IPS-15b (cell line): ENCODE data around the gene SH3PXD2B.

Source experiments
- H3K27me3 ChIP-seq: one replicate; pipeline ENCODE4 v1.6.1; 2013; ENCODE audit warnings: low read length; ENCODE audit not compliant: control insufficient read depth, insufficient read depth
- H3K36me3 ChIP-seq: one replicate; pipeline ENCODE4 v1.6.1; 2013; ENCODE audit warnings: low read length; ENCODE audit not compliant: control insufficient read depth, insufficient read depth
- H3K4me1 ChIP-seq: one replicate; pipeline ENCODE4 v1.6.1; 2013; ENCODE audit warnings: mild to moderate bottlenecking, low read length; ENCODE audit not compliant: control insufficient read depth, insufficient read depth
- H3K4me3 ChIP-seq: one replicate; pipeline ENCODE4 v1.5.1; 2013; ENCODE audit warnings: low read depth, low read length
- H3K9ac ChIP-seq: one replicate; pipeline ENCODE4 v1.6.1; 2013; ENCODE audit warnings: low read depth, mild to moderate bottlenecking, low read length
- H3K9me3 ChIP-seq: one replicate; pipeline ENCODE4 v1.6.1; 2013; ENCODE audit warnings: mild to moderate bottlenecking, low read length; ENCODE audit not compliant: control insufficient read depth, insufficient read depth

Gene SH3PXD2B

DNA sequence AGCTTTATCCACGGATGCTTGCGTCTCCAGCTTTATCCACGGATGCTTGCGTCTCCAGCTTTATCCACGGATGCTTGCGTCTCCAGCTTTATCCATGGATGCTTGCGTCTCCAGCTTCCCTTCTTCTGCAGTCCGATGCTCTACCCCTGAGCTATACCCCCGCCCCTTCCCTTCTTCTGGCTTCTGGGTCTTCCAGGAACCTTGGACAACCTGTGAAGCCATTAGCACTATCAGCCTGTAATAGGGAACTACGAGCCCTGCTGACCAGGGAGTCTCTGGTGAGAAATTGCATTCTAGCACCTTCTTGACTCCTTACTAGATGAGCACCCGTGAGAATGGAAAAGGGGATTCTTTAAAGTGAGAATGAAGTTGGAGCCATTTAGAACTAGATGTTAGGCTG, 39.1 kb upstream of the SH3PXD2B start:
- no peaks in the 10 kb centered on the region for H3K27me3 ChIP-seq
- no peaks in the 10 kb centered on the region for H3K4me1 ChIP-seq
- H3K36me3 ChIP-seq, result no peaks in the 10 kb centered on the region
- no peaks in the 10 kb centered on the region for H3K9me3 ChIP-seq
- H3K9ac ChIP-seq, result no peak overlapping the region
- H3K4me3 ChIP-seq, result no peak overlapping the region

DNA sequence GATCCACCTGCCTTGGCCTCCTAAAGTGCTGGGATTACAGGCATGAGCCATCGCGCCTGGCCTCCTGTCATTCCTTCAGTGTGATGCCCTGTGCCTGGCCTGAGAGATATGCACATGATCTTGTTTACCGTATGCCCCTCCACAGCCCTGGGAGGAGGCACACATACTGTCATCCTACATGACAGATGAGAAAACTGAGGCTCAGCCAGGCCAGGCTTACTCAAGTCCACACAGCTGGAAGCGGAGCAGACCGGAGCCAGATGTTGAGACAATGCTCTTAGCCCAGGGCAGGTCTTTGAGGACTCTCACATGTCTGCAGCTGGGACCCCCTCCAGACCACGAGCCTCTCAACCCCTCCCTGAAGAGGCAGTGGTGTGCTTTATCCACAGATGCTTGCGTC, 38.7 kb upstream of the SH3PXD2B start:
- Histone ChIP-seq H3K4me3 (no peak overlapping the region), H3K9ac (no peak overlapping the region), H3K4me1 (no peaks in the 10 kb centered on the region), H3K9me3 (no peaks in the 10 kb centered on the region), H3K36me3 (no peaks in the 10 kb centered on the region), H3K27me3 (no peaks in the 10 kb centered on the region)

DNA sequence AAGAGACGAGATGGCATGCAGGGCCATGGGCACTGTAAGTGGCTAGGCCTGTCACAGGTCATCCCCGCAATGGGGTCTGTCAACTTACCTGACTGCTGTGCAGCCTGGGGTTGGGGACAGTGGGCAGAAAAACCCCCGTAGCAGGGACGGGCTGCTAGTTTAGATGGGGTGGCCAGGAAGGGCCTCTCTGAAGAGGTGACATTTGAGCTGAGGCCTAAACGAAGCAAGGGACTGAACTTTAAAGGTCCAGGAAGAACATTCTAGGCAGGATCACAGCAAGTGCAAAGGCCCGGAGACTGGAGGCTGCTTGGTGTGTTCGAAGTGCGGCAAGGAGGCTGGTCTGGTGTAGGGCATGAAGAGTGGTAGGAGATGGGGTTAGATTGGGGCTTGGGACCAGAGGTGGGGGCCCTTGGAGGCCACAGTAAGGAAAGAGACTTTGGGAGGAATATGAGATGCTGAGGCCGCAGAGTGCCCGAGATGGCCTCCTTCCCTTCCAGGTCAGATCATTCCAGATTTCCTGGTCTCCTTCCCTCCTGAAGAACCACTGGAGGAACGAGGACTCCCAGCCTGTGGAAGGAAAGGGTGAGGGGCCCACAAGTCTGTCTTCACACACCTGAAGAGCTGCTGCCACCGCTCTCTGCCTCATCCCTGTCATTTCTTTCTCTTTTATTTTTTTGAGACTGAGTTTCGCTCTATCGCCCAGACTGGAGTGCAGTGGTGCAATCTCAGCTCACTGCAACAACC, 37.9 kb upstream of the SH3PXD2B start:
- H3K36me3 ChIP-seq, result no peaks in the 10 kb centered on the region
- H3K9me3 ChIP-seq, result no peaks in the 10 kb centered on the region
- H3K4me1 ChIP-seq, result no peaks in the 10 kb centered on the region
- no peak overlapping the region for H3K9ac ChIP-seq
- H3K4me3 ChIP-seq, result no peak overlapping the region
- no peaks in the 10 kb centered on the region for H3K27me3 ChIP-seq

DNA sequence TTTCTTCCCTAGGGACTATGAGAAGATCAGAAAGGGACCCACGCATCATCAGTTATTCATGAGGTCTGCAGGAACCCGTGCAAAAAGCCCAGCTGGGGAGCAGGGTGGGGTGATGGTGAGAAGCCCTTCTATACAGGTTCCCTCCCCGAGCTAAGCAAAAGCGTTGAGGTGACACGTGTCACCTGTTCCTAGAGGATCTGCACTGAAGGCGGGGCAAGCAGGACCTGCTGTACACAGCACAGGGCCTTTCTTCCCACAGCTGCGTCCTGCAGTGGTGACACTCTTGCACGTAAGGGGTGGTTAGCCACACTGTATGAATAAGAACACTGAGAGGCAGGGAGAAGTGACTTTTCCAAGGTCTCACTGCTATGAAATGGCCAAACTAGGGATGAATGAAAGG, 37.2 kb upstream of the SH3PXD2B start:
- Histone ChIP-seq H3K4me1 (no peaks in the 10 kb centered on the region), H3K9me3 (no peaks in the 10 kb centered on the region), H3K36me3 (no peaks in the 10 kb centered on the region), H3K9ac (no peak overlapping the region), H3K27me3 (no peaks in the 10 kb centered on the region), H3K4me3 (no peak overlapping the region)

DNA sequence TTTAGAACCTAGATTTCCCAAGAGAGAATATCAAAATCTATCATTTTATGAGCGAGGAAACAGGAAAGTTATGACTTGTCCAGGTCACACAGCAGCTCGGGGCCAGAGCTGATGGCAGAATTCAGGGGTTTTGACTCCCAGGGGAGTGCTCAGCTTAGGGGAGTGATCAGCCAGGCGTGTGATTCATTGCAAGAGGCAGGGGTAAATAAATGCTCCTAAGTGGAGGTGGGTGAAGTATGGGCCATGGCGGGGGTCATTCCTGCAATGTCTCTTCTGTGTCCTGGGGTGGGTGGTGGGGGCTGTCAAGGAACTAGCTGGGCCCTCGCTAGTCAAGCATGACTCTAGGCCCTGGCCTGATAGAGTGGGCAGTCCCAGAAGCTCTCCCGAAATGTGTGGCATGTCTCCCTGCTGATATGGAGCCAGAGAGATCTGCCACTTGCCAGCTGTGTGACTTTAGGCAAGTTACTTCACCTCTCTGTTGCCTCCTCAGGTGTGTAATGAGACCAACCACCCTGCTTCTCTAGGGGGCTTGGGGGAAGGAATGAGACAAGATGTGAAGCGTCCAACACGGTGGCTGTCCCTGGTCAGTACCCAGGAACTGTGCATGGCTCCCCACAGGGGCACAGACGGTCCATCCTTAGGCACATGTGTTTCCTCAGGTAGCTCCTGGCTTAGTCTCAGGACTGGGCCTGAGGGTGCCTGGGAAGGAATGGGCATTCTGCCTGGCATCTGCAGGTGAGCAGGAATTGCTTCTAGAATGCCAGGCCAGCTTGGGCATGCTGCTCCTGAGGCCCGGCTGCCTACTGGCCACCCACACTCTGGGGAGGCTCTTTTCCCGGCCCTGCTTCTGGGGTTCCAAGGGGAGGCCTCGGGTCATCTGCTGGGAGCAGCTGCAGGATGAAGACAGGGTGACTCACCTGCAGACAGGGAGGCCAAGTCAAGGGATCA, 36.5 kb upstream of the SH3PXD2B start:
- Histone ChIP-seq H3K9ac (no peak overlapping the region), H3K4me1 (no peaks in the 10 kb centered on the region), H3K4me3 (no peak overlapping the region), H3K9me3 (no peaks in the 10 kb centered on the region), H3K27me3 (no peaks in the 10 kb centered on the region), H3K36me3 (no peaks in the 10 kb centered on the region)

DNA sequence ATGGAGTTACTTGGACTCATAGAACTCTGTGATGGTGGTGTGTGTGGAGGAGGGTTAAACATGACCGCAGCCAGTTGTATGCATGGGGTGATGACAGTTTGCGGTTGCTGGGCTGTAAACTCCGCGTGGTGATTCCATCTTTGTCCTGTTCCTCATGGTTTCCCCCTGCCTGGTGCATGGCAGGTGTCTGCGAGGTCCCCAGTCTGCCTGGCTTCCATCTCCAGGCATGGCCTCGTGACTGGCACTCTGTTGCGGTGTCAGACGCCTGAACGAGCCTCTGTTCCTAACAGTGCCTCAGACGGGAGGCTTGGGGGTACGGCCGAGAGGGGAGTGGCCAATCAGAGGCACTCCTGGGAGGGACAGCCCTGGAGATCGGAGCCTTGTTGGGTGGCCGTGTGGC, 33.9 kb upstream of the SH3PXD2B start:
- Histone ChIP-seq H3K4me3 (no peak overlapping the region), H3K4me1 (no peaks in the 10 kb centered on the region), H3K9ac (no peak overlapping the region), H3K27me3 (no peaks in the 10 kb centered on the region), H3K36me3 (no peaks in the 10 kb centered on the region), H3K9me3 (no peaks in the 10 kb centered on the region)

DNA sequence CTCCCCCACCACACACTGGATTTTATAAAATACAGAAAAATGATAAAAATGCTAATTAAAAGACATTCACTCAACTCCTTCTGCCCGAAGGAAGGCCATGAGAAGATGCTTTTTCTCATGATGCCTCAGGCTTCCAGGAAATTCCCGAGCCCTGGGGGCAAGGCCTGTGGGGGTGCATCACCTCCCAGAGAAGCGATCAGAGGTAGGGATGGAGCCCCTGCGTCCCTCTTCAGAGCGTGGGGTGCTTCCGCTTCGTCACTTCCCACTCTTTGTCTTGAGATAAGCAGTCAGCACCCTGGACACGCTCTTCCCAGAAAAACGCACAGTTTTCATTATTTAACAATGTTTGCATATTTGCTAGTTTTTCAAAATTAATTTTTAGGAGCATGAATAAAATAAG, 33.3 kb upstream of the SH3PXD2B start:
- Histone ChIP-seq H3K9ac (no peak overlapping the region), H3K9me3 (no peaks in the 10 kb centered on the region), H3K4me1 (no peaks in the 10 kb centered on the region), H3K27me3 (no peaks in the 10 kb centered on the region), H3K4me3 (no peak overlapping the region), H3K36me3 (no peaks in the 10 kb centered on the region)

DNA sequence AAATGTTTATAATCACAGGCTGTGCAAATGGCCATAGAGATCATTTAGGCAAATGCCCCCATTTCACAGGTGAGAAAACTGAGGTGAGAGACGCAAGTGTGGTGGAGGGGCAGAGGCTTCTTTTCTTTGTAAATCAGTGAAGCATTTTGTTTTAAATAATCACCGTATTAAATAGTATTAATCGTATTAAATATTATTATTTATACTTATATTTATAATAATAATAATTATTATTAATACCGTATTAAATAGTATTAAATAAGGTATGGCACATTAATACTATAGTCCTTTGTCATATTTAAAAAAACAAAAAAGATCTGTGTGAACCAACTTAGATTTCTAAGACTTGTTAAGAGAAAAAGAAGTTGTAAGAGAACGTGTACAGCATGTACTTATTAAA, 32.6 kb upstream of the SH3PXD2B start:
- Histone ChIP-seq H3K9me3 (no peaks in the 10 kb centered on the region), H3K4me1 (no peaks in the 10 kb centered on the region), H3K4me3 (no peak overlapping the region), H3K36me3 (no peaks in the 10 kb centered on the region), H3K27me3 (no peaks in the 10 kb centered on the region), H3K9ac (no peak overlapping the region)

DNA sequence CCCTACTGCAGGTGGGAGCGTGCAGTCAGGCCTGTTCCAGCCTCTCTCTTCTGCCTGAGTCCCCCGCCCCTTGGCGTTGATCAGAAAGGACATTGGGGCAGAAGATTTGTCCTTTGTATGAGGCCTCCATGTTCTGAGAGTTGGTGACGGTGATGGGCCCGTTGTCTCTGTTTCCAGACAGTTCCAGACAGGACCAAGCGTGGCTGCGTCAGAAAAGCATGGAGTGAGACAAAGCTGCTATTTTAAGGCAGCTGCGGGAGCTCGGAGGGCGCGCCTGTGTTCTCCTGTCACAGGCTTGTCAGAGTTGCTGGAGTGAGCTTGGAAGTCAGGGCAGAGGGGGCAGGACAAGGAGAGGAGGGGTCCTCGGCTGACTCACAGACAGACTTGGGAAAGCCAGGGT, 32.1 kb upstream of the SH3PXD2B start:
- H3K9ac ChIP-seq, result no peak overlapping the region
- H3K4me1 ChIP-seq, result no peaks in the 10 kb centered on the region
- no peaks in the 10 kb centered on the region for H3K27me3 ChIP-seq
- H3K36me3 ChIP-seq, result no peaks in the 10 kb centered on the region
- H3K4me3 ChIP-seq, result no peak overlapping the region
- H3K9me3 ChIP-seq, result no peaks in the 10 kb centered on the region

DNA sequence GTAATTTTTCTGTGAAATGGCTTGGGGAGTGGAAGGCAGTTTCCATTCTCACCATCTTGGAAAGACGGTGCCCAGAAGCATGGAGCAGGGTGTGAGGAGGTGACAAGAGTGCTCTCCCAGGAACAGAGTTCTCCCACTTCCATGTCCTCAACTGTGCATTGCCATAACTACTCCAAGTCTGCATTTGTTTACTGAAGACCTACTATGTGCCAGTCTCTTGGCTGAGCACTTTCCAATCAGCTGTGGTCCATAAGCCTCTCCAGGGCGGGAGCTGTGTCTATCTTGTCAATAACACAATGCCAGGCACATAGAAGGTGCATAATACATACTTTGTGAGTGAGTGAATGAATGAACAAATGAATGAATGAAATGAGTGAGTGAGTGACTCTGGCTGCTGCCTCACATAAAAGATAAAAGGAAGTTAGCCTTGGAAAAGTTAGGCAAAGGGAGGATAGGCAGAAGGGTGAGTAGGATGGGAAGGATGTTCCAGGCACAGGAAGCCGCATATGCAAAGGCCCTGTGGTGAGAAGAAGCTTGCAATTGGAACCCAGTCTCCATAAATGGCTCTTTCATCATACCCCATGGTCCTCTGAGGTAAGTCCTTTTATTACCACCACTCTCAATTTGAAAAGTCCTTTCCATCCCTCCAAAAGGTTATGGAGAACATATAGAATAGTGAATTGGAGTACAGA, 31.3 kb upstream of the SH3PXD2B start:
- no peaks in the 10 kb centered on the region for H3K27me3 ChIP-seq
- no peaks in the 10 kb centered on the region for H3K9me3 ChIP-seq
- H3K9ac ChIP-seq, result no peak overlapping the region
- no peak overlapping the region for H3K4me3 ChIP-seq
- no peaks in the 10 kb centered on the region for H3K36me3 ChIP-seq
- H3K4me1 ChIP-seq, result no peaks in the 10 kb centered on the region

DNA sequence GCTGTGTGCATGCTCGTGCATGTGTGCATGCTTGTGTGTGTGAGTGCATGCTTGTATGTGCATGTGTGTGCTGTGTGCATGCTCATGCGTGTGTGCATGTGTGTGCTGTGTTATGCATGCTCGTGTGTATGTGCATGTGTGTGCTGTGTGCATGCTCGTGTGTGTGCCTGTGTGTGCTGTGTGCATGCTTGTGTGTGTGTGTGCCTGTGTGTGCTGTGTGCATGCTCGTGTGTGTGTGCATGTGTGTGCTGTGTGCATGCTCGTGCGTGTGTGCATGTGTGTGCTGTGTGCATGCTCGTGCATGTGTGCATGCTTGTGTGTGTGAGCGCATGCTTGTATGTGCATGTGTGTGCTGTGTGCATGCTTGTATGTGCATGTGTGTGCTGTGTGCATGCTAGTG, 30.3 kb upstream of the SH3PXD2B start:
- H3K36me3 ChIP-seq, result no peaks in the 10 kb centered on the region
- no peaks in the 10 kb centered on the region for H3K27me3 ChIP-seq
- H3K9ac ChIP-seq, result no peak overlapping the region
- no peaks in the 10 kb centered on the region for H3K9me3 ChIP-seq
- H3K4me1 ChIP-seq, result peaks cover under 1% of the 10 kb centered on the region
- H3K4me3 ChIP-seq, result no peak overlapping the region
